Measurements from ENCODE around the gene NLRP9. TPM values are rescaled to one million over a fixed set of nuclear protein-coding genes. Genes with fewer than 3 reads are reported as not detected.

Gene NLRP9
- total RNA-seq, 1 experiment from 2014 or later: not detected

DNA sequence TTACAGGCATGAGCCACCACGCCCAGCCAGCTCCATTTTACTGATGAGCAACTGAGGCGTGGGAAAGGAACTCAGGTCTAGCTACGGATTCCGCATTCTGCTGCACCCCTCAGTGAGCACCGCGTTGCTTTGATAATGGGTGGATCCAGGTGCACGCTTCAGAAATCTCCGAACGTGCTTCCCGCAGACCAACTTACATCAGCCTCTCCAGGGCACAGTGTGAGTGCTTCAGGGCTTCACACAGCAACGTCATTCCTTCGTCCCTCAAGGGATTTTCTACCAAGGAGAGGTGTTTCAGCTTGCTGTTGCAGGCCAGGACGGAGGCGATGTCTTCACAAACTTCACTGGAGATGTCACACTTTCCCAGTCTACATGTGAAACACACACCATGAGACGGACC lies 21.7 kb downstream of the NLRP9 start:
- no peaks in the 10 kb centered on the region for H3K79me2 ChIP-seq (ENCODE audit: insufficient read depth, low read length)
- no peak overlapping the region for H3K27ac ChIP-seq (ENCODE audit: low read depth, low read length)
- ChIA-PET CTCF (no interaction called here), RAD21 (ENCODE audit: low non-redundant PET in 1 of 2, low total read pairs in 2 of 2, uncharacterized antibody in 2 of 2, unreplicated experiment in 2 of 2) (no interaction called here), POLR2A (no interaction called here)
- no peak overlapping the region for H2AFZ ChIP-seq (ENCODE audit: low read depth, low read length, poor library complexity, severe bottlenecking)
- 0 out of 4 replicates have a peak, but pooled peaks cover 0 to 3% of the 10 kb centered on the region in 2 experiments for H3K9me3 ChIP-seq (ENCODE audit: control insufficient read depth in 1 of 2, insufficient read depth in 1 of 2, low read depth in 1 of 2, low read length in 2 of 2)
- H3K9me2 ChIP-seq (ENCODE audit: insufficient read depth): no peaks in the 10 kb centered on the region
- DNase-seq (ENCODE audit: low read depth, low spot score) (no peak), ATAC-seq (no peak)
- H3K4me2 ChIP-seq (ENCODE audit: low read length): no peak overlapping the region
- H3K9ac ChIP-seq (ENCODE audit: low read length): no peak overlapping the region
- no peaks in the 10 kb centered on the region for H3K36me3 ChIP-seq (ENCODE audit: control insufficient read depth in 1 of 2, insufficient read depth in 2 of 2, low read length in 2 of 2)
- no peak overlapping the region for H3K4me3 ChIP-seq (replicated peaks in 1 of 2; ENCODE audit: low read depth in 1 of 2, low read length in 2 of 2)
- peaks cover 11% of the 10 kb centered on the region for H3K27me3 ChIP-seq (ENCODE audit: insufficient read depth, low read length)
- TF ChIP-seq JUND (IDR thresholded peaks at IDR 0.05): no peak
- TF ChIP-seq, protein P1, sequence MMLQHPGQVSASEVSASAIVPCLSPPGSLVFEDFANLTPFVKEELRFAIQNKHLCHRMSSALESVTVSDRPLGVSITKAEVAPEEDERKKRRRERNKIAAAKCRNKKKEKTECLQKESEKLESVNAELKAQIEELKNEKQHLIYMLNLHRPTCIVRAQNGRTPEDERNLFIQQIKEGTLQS (IDR thresholded peaks at IDR 0.05): no peak
- TF ChIP-seq TCF7L2 (IDR thresholded peaks at IDR 0.05; ENCODE audit: borderline replicate concordance, extremely low read depth, insufficient read depth, insufficient read length): no peak
- TF ChIP-seq ZNF274 (IDR thresholded peaks at IDR 0.05; ENCODE audit: low read depth, low read length): no peak
- no peak for TF ChIP-seq CEBPB (IDR thresholded peaks at IDR 0.05; ENCODE audit: low read depth)
- TF ChIP-seq POLR2AphosphoS5 (IDR thresholded peaks at IDR 0.05; ENCODE audit: low read depth, low read length): no peak
- no peaks in the 10 kb centered on the region for H4K20me1 ChIP-seq (ENCODE audit: insufficient read depth)
- BruUV-seq (replicated peaks): no TSS peak
- H3K4me1 ChIP-seq (ENCODE audit: control insufficient read depth in 1 of 2, insufficient read depth in 2 of 2, low read length in 2 of 2): no peaks in the 10 kb centered on the region
- intact Hi-C loops (cut with micrococcal nuclease): no loop called here

- ATAC-seq (no peak), DNase-seq (ENCODE audit: low read depth, low spot score) (no peak)
- Histone ChIP-seq H2AFZ (ENCODE audit: low read depth, low read length, poor library complexity, severe bottlenecking) (no peak overlapping the region), H3K4me3 (replicated peaks in 1 of 2; ENCODE audit: low read depth in 1 of 2, low read length in 2 of 2) (no peak overlapping the region), H3K9me3 (ENCODE audit: control insufficient read depth in 1 of 2, insufficient read depth in 1 of 2, low read depth in 1 of 2, low read length in 2 of 2) (no peaks in the 10 kb centered on the region), H3K9me2 (ENCODE audit: insufficient read depth) (no peaks in the 10 kb centered on the region), H4K20me1 (ENCODE audit: insufficient read depth) (no peaks in the 10 kb centered on the region), H3K27me3 (ENCODE audit: insufficient read depth, low read length) (peaks cover 11% of the 10 kb centered on the region; the same call in 1 of the 2 replicates), H3K27ac (ENCODE audit: low read depth, low read length) (no peak overlapping the region), H3K4me1 (ENCODE audit: control insufficient read depth in 1 of 2, insufficient read depth in 2 of 2, low read length in 2 of 2) (no peaks in the 10 kb centered on the region), H3K36me3 (ENCODE audit: control insufficient read depth in 1 of 2, insufficient read depth in 2 of 2, low read length in 2 of 2) (no peaks in the 10 kb centered on the region), H3K9ac (ENCODE audit: low read length) (no peak overlapping the region), H3K79me2 (ENCODE audit: insufficient read depth, low read length) (no peaks in the 10 kb centered on the region), H3K4me2 (ENCODE audit: low read length) (no peak overlapping the region)
- BruUV-seq (replicated peaks): no TSS peak
- RAD21 ChIA-PET (ENCODE audit: low non-redundant PET in 1 of 2, low total read pairs in 2 of 2, uncharacterized antibody in 2 of 2, unreplicated experiment in 2 of 2): no interaction called here
- intact Hi-C loops (cut with micrococcal nuclease): no loop called here
- POLR2A ChIA-PET: no interaction called here
- CTCF ChIA-PET: no interaction called here
- no peak for TF ChIP-seq SIN3A (IDR thresholded peaks at IDR 0.05; ENCODE audit: low read depth)
- no peak for TF ChIP-seq ELF1 (IDR thresholded peaks at IDR 0.05; ENCODE audit: borderline replicate concordance, low read depth)
- TF ChIP-seq RAD21 (IDR thresholded peaks at IDR 0.05; ENCODE audit: low read depth): no peak
- TF ChIP-seq, protein P2, sequence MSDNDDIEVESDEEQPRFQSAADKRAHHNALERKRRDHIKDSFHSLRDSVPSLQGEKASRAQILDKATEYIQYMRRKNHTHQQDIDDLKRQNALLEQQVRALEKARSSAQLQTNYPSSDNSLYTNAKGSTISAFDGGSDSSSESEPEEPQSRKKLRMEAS (IDR thresholded peaks at IDR 0.05): no peak
- no peak for TF ChIP-seq EZH2 (IDR thresholded peaks at IDR 0.05)
- TF ChIP-seq CEBPB (IDR thresholded peaks at IDR 0.05; ENCODE audit: low read depth): no peak
- no peak for TF ChIP-seq ZFX (IDR thresholded peaks at IDR 0.05)
- TF ChIP-seq EGR1 (IDR thresholded peaks at IDR 0.05; ENCODE audit: low read depth): no peak
- TF ChIP-seq CBX3 (IDR thresholded peaks at IDR 0.05; ENCODE audit: low read depth): no peak
- TF ChIP-seq EZH2phosphoT487 (IDR thresholded peaks at IDR 0.05; ENCODE audit: borderline replicate concordance): no peak
- TF ChIP-seq, protein P1 (IDR thresholded peaks at IDR 0.05): no peak
- no peak for TF ChIP-seq SP1 (IDR thresholded peaks at IDR 0.05; ENCODE audit: low read depth)
- TF ChIP-seq YY1 (IDR thresholded peaks at IDR 0.05; ENCODE audit: extremely low read depth, insufficient replicate concordance, low read depth, low read length): no peak
- TF ChIP-seq POLR2A (IDR thresholded peaks at IDR 0.05; ENCODE audit: borderline replicate concordance, extremely low read depth, insufficient read depth, insufficient read length): no peak
- no peak for TF ChIP-seq POLR2AphosphoS5 (IDR thresholded peaks at IDR 0.05; ENCODE audit: low read depth, low read length)
- no peak for TF ChIP-seq TCF7L2 (IDR thresholded peaks at IDR 0.05; ENCODE audit: borderline replicate concordance, extremely low read depth, insufficient read depth, insufficient read length)
- no peak for TF ChIP-seq FOSL1 (IDR thresholded peaks at IDR 0.05; ENCODE audit: low read depth)
- TF ChIP-seq ZNF274 (IDR thresholded peaks at IDR 0.05; ENCODE audit: low read depth, low read length): no peak
- TF ChIP-seq SRF (IDR thresholded peaks at IDR 0.05; ENCODE audit: low read depth): no peak
These were observed 25.2 kb downstream of the NLRP9 start for GRCh38 chr19:55712804-55713631.
